ENCODE measurements around the gene DCTPP1. TPM values are rescaled to one million over a fixed set of nuclear protein-coding genes. Genes with fewer than 3 reads are reported as not detected.
A peak's percentile ranks its signal among the peaks of the same experiment; 100 is the strongest.

The DCTPP1 gene
- total RNA-seq, 1 donor from 2014 or later: 62.1 TPM

GRCh38 chr16:30444231-30445148, 14.7 kb upstream of the DCTPP1 start:
- H3K36me3 Mint-ChIP-seq: peaks cover 18% of the 10 kb centered on the region
- DNase-seq (ENCODE audit: extremely low spot score, unreplicated experiment): no peak
- H3K4me3 Mint-ChIP-seq: peak overlapping the region; percentile 88
- H3K27ac Mint-ChIP-seq: peak overlapping the region; percentile 29
- peaks cover 4% of the 10 kb centered on the region for H3K9me3 Mint-ChIP-seq
- no peaks in the 10 kb centered on the region for H3K27me3 Mint-ChIP-seq
- peaks cover 21% of the 10 kb centered on the region for H3K4me1 Mint-ChIP-seq (ENCODE audit: unreplicated experiment)
- TF ChIP-seq CTCF (conservative IDR thresholded peaks at IDR 0.05): no peak

- no peak for TF ChIP-seq CTCF (conservative IDR thresholded peaks at IDR 0.05)
- no peak for DNase-seq (ENCODE audit: extremely low spot score, unreplicated experiment)
- Mint-ChIP-seq H3K27ac (no peak overlapping the region), H3K9me3 (peaks cover 4% of the 10 kb centered on the region), H3K4me1 (ENCODE audit: unreplicated experiment) (peaks cover 21% of the 10 kb centered on the region), H3K27me3 (no peaks in the 10 kb centered on the region), H3K36me3 (peaks cover 18% of the 10 kb centered on the region), H3K4me3 (peak overlapping the region; percentile 88)
Observed at GRCh38 chr16:30443631-30444030, 13.8 kb upstream of the DCTPP1 start.

GRCh38 chr16:30439720-30440348, 10.0 kb upstream of the DCTPP1 start:
- Mint-ChIP-seq H3K4me1 (ENCODE audit: unreplicated experiment) (peaks cover 13% of the 10 kb centered on the region), H3K9me3 (no peaks in the 10 kb centered on the region)

GRCh38 chr16:30438835-30439234, 9.0 kb upstream of the DCTPP1 start:
- DNase-seq (ENCODE audit: extremely low spot score, unreplicated experiment): no peak
- peaks cover 10% of the 10 kb centered on the region for H3K36me3 Mint-ChIP-seq
- no peaks in the 10 kb centered on the region for H3K27me3 Mint-ChIP-seq
- H3K4me3 Mint-ChIP-seq: no peak overlapping the region
- peaks cover 7% of the 10 kb centered on the region for H3K4me1 Mint-ChIP-seq (ENCODE audit: unreplicated experiment)
- no peak overlapping the region for H3K27ac Mint-ChIP-seq
- TF ChIP-seq CTCF (conservative IDR thresholded peaks at IDR 0.05): no peak
- no peaks in the 10 kb centered on the region for H3K9me3 Mint-ChIP-seq

More at GRCh38 chr16:30439720-30440348, 10.0 kb upstream of the DCTPP1 start:
- Mint-ChIP-seq H3K27me3 (no peaks in the 10 kb centered on the region), H3K4me3 (no peak overlapping the region), H3K36me3 (peaks cover 14% of the 10 kb centered on the region), H3K27ac (no peak overlapping the region)
- DNase-seq (ENCODE audit: extremely low spot score, unreplicated experiment): no peak
- TF ChIP-seq CTCF (conservative IDR thresholded peaks at IDR 0.05): no peak

- Mint-ChIP-seq H3K4me3 (no peak overlapping the region), H3K27ac (peak overlapping the region; percentile 3), H3K27me3 (no peaks in the 10 kb centered on the region), H3K9me3 (no peaks in the 10 kb centered on the region), H3K4me1 (ENCODE audit: unreplicated experiment) (no peaks in the 10 kb centered on the region), H3K36me3 (no peaks in the 10 kb centered on the region)
- TF ChIP-seq CTCF (conservative IDR thresholded peaks at IDR 0.05): no peak
- no peak for DNase-seq (ENCODE audit: extremely low spot score, unreplicated experiment)
Observed at GRCh38 chr16:30437511-30438046, 7.7 kb upstream of the DCTPP1 start.

All from type B pancreatic cell (in vitro differentiated cells).